ENCODE results near the gene TAX1BP3. TPM values are rescaled to one million over a fixed set of nuclear protein-coding genes. Genes with fewer than 3 reads are reported as not detected.

TAX1BP3 gene
- total and polyA plus RNA-seq, 4 experiments from 2014 or later, result 12.7 to 32.3 (median 20.7) TPM

GRCh38 chr17:3689262-3690093 is 21.1 kb upstream of the TAX1BP3 start:
- H3K36me3 Mint-ChIP-seq, result peaks cover 17 to 24% of the 10 kb centered on the region in 2 donors
- H3K9me3 Mint-ChIP-seq, result no peaks in the 10 kb centered on the region
- no peaks in the 10 kb centered on the region for H3K27me3 Mint-ChIP-seq
- peaks cover 8% of the 10 kb centered on the region for H3K4me1 ChIP-seq (ENCODE audit: insufficient read depth, low read length)
- no peak overlapping the region for H3K4me3 Mint-ChIP-seq
- DNase-seq, result no peak
- intact Hi-C loops (cut with micrococcal nuclease), result no loop called here
- H3K27me3 ChIP-seq (ENCODE audit: insufficient read depth, low read length), result no peaks in the 10 kb centered on the region
- H3K4me1 Mint-ChIP-seq, result peaks cover 6 to 24% (median 14%) of the 10 kb centered on the region in 4 donors
- no peaks in the 10 kb centered on the region for H3K9me3 ChIP-seq (ENCODE audit: control insufficient read depth in 1 of 2, low read length in 2 of 2)
- no peak overlapping the region for H3K4me3 ChIP-seq (ENCODE audit: low read length in 2 of 2)
- CTCF ChIA-PET (ENCODE audit: partially characterized antibody), result no interaction called here
- H3K27ac Mint-ChIP-seq, result peak overlapping the region in 1 of 7 donors; percentile 48
- H3K27ac ChIP-seq (ENCODE audit: low read depth, low read length), result no peak overlapping the region
- POLR2A ChIA-PET (ENCODE audit: partially characterized antibody), result no interaction called here
- H3K36me3 ChIP-seq (ENCODE audit: insufficient read depth, low read length), result no peaks in the 10 kb centered on the region

GRCh38 chr17:3688852-3689261 is 20.5 kb upstream of the TAX1BP3 start:
- no peak overlapping the region for H3K4me3 Mint-ChIP-seq
- Histone ChIP-seq H3K36me3 (ENCODE audit: insufficient read depth, low read length) (no peaks in the 10 kb centered on the region), H3K27me3 (ENCODE audit: insufficient read depth, low read length) (no peaks in the 10 kb centered on the region), H3K4me3 (ENCODE audit: low read length in 2 of 2) (no peak overlapping the region), H3K27ac (ENCODE audit: low read depth, low read length) (no peak overlapping the region), H3K9me3 (ENCODE audit: control insufficient read depth in 1 of 2, low read length in 2 of 2) (no peaks in the 10 kb centered on the region), H3K4me1 (ENCODE audit: insufficient read depth, low read length) (peaks cover 2% of the 10 kb centered on the region)
- CTCF ChIA-PET (ENCODE audit: partially characterized antibody), result no interaction called here
- POLR2A ChIA-PET (ENCODE audit: partially characterized antibody), result no interaction called here
- peak overlapping the region in 1 of 7 donors; percentile 23 for H3K27ac Mint-ChIP-seq
- DNase-seq, result no peak
- peaks cover 17 to 23% of the 10 kb centered on the region in 2 donors for H3K36me3 Mint-ChIP-seq
- no peaks in the 10 kb centered on the region for H3K9me3 Mint-ChIP-seq
- intact Hi-C loops (cut with micrococcal nuclease), result no loop called here
- peaks cover 3 to 18% (median 8%) of the 10 kb centered on the region in 4 donors for H3K4me1 Mint-ChIP-seq
- H3K27me3 Mint-ChIP-seq, result no peaks in the 10 kb centered on the region

GRCh38 chr17:3688027-3688553 is 19.7 kb upstream of the TAX1BP3 start:
- Mint-ChIP-seq H3K36me3 (peaks cover 17 to 23% of the 10 kb centered on the region in 2 donors), H3K4me3 (no peak overlapping the region), H3K9me3 (no peaks in the 10 kb centered on the region), H3K27ac (no peak overlapping the region), H3K27me3 (no peaks in the 10 kb centered on the region), H3K4me1 (peaks cover 2 to 15% (median 7%) of the 10 kb centered on the region in 4 donors)
- H3K36me3 ChIP-seq (ENCODE audit: insufficient read depth, low read length), result no peaks in the 10 kb centered on the region
- H3K9me3 ChIP-seq (ENCODE audit: control insufficient read depth in 1 of 2, low read length in 2 of 2), result no peaks in the 10 kb centered on the region
- no peak overlapping the region for H3K4me3 ChIP-seq (ENCODE audit: low read length in 2 of 2)
- ChIA-PET CTCF (ENCODE audit: partially characterized antibody) (no interaction called here), POLR2A (ENCODE audit: partially characterized antibody) (no interaction called here)
- intact Hi-C loops (cut with micrococcal nuclease), result no loop called here
- no peak for DNase-seq
- H3K27ac ChIP-seq (ENCODE audit: low read depth, low read length), result no peak overlapping the region
- H3K27me3 ChIP-seq (ENCODE audit: insufficient read depth, low read length), result no peaks in the 10 kb centered on the region
- peaks cover 2% of the 10 kb centered on the region for H3K4me1 ChIP-seq (ENCODE audit: insufficient read depth, low read length)

- no peak overlapping the region for H3K27ac ChIP-seq (ENCODE audit: low read depth, low read length)
- H3K4me1 ChIP-seq (ENCODE audit: insufficient read depth, low read length), result peaks cover 9% of the 10 kb centered on the region
- Mint-ChIP-seq H3K27me3 (no peaks in the 10 kb centered on the region), H3K27ac (no peak overlapping the region), H3K9me3 (no peaks in the 10 kb centered on the region), H3K4me1 (peaks cover 3 to 16% (median 6%) of the 10 kb centered on the region in 4 donors), H3K36me3 (peaks cover 9 to 14% of the 10 kb centered on the region in 2 donors), H3K4me3 (no peak overlapping the region)
- DNase-seq, result no peak
- POLR2A ChIA-PET (ENCODE audit: partially characterized antibody), result no interaction called here
- intact Hi-C loops (cut with micrococcal nuclease), result no loop called here
- no peaks in the 10 kb centered on the region for H3K9me3 ChIP-seq (ENCODE audit: control insufficient read depth in 1 of 2, low read length in 2 of 2)
- CTCF ChIA-PET (ENCODE audit: partially characterized antibody), result no interaction called here
- no peaks in the 10 kb centered on the region for H3K27me3 ChIP-seq (ENCODE audit: insufficient read depth, low read length)
- no peaks in the 10 kb centered on the region for H3K36me3 ChIP-seq (ENCODE audit: insufficient read depth, low read length)
- H3K4me3 ChIP-seq (ENCODE audit: low read length in 2 of 2), result no peak overlapping the region
These were observed 16.8 kb upstream of the TAX1BP3 start for GRCh38 chr17:3685174-3685573.

GRCh38 chr17:3683054-3683511 is 14.7 kb upstream of the TAX1BP3 start:
- Histone ChIP-seq H3K4me3 (ENCODE audit: low read length in 2 of 2) (no peak overlapping the region), H3K36me3 (ENCODE audit: insufficient read depth, low read length) (peaks cover 2% of the 10 kb centered on the region), H3K4me1 (ENCODE audit: insufficient read depth, low read length) (peaks cover 9% of the 10 kb centered on the region), H3K9me3 (ENCODE audit: control insufficient read depth in 1 of 2, low read length in 2 of 2) (no peaks in the 10 kb centered on the region), H3K27ac (ENCODE audit: low read depth, low read length) (no peak overlapping the region), H3K27me3 (ENCODE audit: insufficient read depth, low read length) (no peaks in the 10 kb centered on the region)
- CTCF ChIA-PET (ENCODE audit: partially characterized antibody), result interaction anchor here (0.7 to 3.3 kb wide), 20 partner anchors 9 to 144 kb away, joined by 3 to 36 read pairs (median 5); partner anchors contain the start of genes HASPIN and P2RX5
- peaks cover 0 to 6% of the 10 kb centered on the region in 2 donors for H3K36me3 Mint-ChIP-seq
- peak in 4 of 5 donors; percentile 55 to 62 (median 58) for DNase-seq
- H3K4me1 Mint-ChIP-seq, result peaks cover 6 to 25% (median 7%) of the 10 kb centered on the region in 4 donors
- peak overlapping the region in 2 of 7 donors; percentile 65 to 70 for H3K27ac Mint-ChIP-seq
- H3K9me3 Mint-ChIP-seq, result no peaks in the 10 kb centered on the region
- peak overlapping the region in 1 of 8 donors; percentile 21 for H3K4me3 Mint-ChIP-seq
- intact Hi-C loops (cut with micrococcal nuclease), result loop anchor here (2.0 to 5.0 kb wide), 4 partner anchors 40 to 164 kb away; partner anchors contain the start of genes HASPIN and NCBP3
- POLR2A ChIA-PET (ENCODE audit: partially characterized antibody), result interaction anchor here (0.9 to 1.2 kb wide), 3 partner anchors 28 to 54 kb away, joined by 3 to 4 read pairs (median 3); no protein-coding TSS in a partner anchor
- no peaks in the 10 kb centered on the region for H3K27me3 Mint-ChIP-seq

- Histone ChIP-seq H3K9me3 (ENCODE audit: control insufficient read depth in 1 of 2, low read length in 2 of 2) (no peaks in the 10 kb centered on the region), H3K4me3 (ENCODE audit: low read length in 2 of 2) (no peak overlapping the region), H3K4me1 (ENCODE audit: insufficient read depth, low read length) (peaks cover 9% of the 10 kb centered on the region), H3K27ac (ENCODE audit: low read depth, low read length) (no peak overlapping the region), H3K36me3 (ENCODE audit: insufficient read depth, low read length) (peaks cover 11% of the 10 kb centered on the region), H3K27me3 (ENCODE audit: insufficient read depth, low read length) (no peaks in the 10 kb centered on the region)
- H3K27ac Mint-ChIP-seq, result peak overlapping the region in 2 of 7 donors; percentile 22 to 46
- peaks cover 6 to 25% (median 7%) of the 10 kb centered on the region in 4 donors for H3K4me1 Mint-ChIP-seq
- DNase-seq, result no peak
- ChIA-PET CTCF (ENCODE audit: partially characterized antibody) (interaction anchor here (0.8 to 3.3 kb wide), 11 partner anchors 8 to 145 kb away, joined by 3 to 36 read pairs (median 5); partner anchors contain the start of gene P2RX5), POLR2A (ENCODE audit: partially characterized antibody) (interaction anchor here (0.9 to 1.2 kb wide), 3 partner anchors 29 to 55 kb away, joined by 3 to 4 read pairs (median 3); no protein-coding TSS in a partner anchor)
- no peak overlapping the region for H3K4me3 Mint-ChIP-seq
- intact Hi-C loops (cut with micrococcal nuclease), result loop anchor here (2.0 to 5.0 kb wide), 4 partner anchors 41 to 165 kb away; partner anchors contain the start of genes HASPIN and NCBP3
- peaks cover 0 to 11% of the 10 kb centered on the region in 2 donors for H3K36me3 Mint-ChIP-seq
- no peaks in the 10 kb centered on the region for H3K27me3 Mint-ChIP-seq
- H3K9me3 Mint-ChIP-seq, result no peaks in the 10 kb centered on the region
These were observed 13.7 kb upstream of the TAX1BP3 start for GRCh38 chr17:3682033-3682432.

GRCh38 chr17:3681565-3681964 is 13.2 kb upstream of the TAX1BP3 start:
- no peak overlapping the region for H3K27ac ChIP-seq (ENCODE audit: low read depth, low read length)
- H3K4me3 Mint-ChIP-seq, result no peak overlapping the region
- H3K36me3 ChIP-seq (ENCODE audit: insufficient read depth, low read length), result peaks cover 11% of the 10 kb centered on the region
- ChIA-PET CTCF (ENCODE audit: partially characterized antibody) (interaction anchor here (1.5 to 3.3 kb wide), 2 partner anchors 14 to 145 kb away, joined by 15 to 36 read pairs; partner anchors contain the start of gene P2RX5), POLR2A (ENCODE audit: partially characterized antibody) (interaction anchor here (1.2 kb wide), 1 partner anchor 41 kb away, joined by 3 read pairs; no protein-coding TSS in a partner anchor)
- H3K9me3 ChIP-seq (ENCODE audit: control insufficient read depth in 1 of 2, low read length in 2 of 2), result no peaks in the 10 kb centered on the region
- no peaks in the 10 kb centered on the region for H3K27me3 Mint-ChIP-seq
- intact Hi-C loops (cut with micrococcal nuclease), result loop anchor here (5.0 kb wide), 1 partner anchor 166 kb away; the partner anchor contains the start of gene NCBP3
- no peaks in the 10 kb centered on the region for H3K27me3 ChIP-seq (ENCODE audit: insufficient read depth, low read length)
- no peak for DNase-seq
- H3K4me3 ChIP-seq (ENCODE audit: low read length in 2 of 2), result no peak overlapping the region
- no peaks in the 10 kb centered on the region for H3K9me3 Mint-ChIP-seq
- H3K27ac Mint-ChIP-seq, result peak overlapping the region in 3 of 7 donors; percentile 22 to 56 (median 46)
- H3K36me3 Mint-ChIP-seq, result peaks cover 0 to 11% of the 10 kb centered on the region in 2 donors
- peaks cover 9% of the 10 kb centered on the region for H3K4me1 ChIP-seq (ENCODE audit: insufficient read depth, low read length)
- peaks cover 6 to 25% (median 7%) of the 10 kb centered on the region in 4 donors for H3K4me1 Mint-ChIP-seq

Measured in CD4-positive, alpha-beta memory T cell (primary cell).